Natural killer cell (primary cell): ENCODE measurements around the gene BEST2. TPM values are rescaled to one million over a fixed set of nuclear protein-coding genes. Genes with fewer than 3 reads are reported as not detected.

ENCODE experiments used
- ATAC-seq, 3 donors: fragments of 150-1000 bp in 2 of 3; fragments of 200-7000 bp in 1 of 3; cut with Tn5 transposase; 1 replicate in 1 of 3; 2 replicates in 2 of 3; pipeline ENCODE4 v1.10.0; 2021; ENCODE audit warnings: mild to moderate bottlenecking in 2 of 3, moderate library complexity in 2 of 3
- DNase-seq, 2 donors: peaks; one replicate each; pipeline versions ENCODE4 v3.0.0 to v3.0.0-alpha.2; 2013 to 2021; ENCODE audit warnings: mixed read lengths in 1 of 2
- H3K27ac ChIP-seq: one replicate; pipeline ENCODE4 v1.5.1; 2013; ENCODE audit warnings: mild to moderate bottlenecking, low read length
- H3K27me3 ChIP-seq: one replicate; pipeline ENCODE4 v1.6.1; 2013; ENCODE audit warnings: low read length; ENCODE audit not compliant: control insufficient read depth, insufficient read depth
- H3K36me3 ChIP-seq: one replicate; pipeline ENCODE4 v1.6.1; 2013; ENCODE audit warnings: low read length; ENCODE audit not compliant: control insufficient read depth, insufficient read depth
- H3K4me1 ChIP-seq: one replicate; pipeline ENCODE4 v1.6.1; 2013; ENCODE audit warnings: low read length; ENCODE audit not compliant: control insufficient read depth, insufficient read depth
- H3K4me3 ChIP-seq: one replicate; pipeline ENCODE4 v1.5.1; 2013; ENCODE audit warnings: low read length
- H3K9me3 ChIP-seq: one replicate; pipeline ENCODE4 v1.6.1; 2013; ENCODE audit warnings: low read length; ENCODE audit not compliant: control insufficient read depth, insufficient read depth
- H3K27ac Mint-ChIP-seq, 2 donors: one replicate each; pipeline ENCODE4 v1.8.0; 2022; ENCODE audit warnings: mild to moderate bottlenecking in 2 of 2, mixed read lengths in 2 of 2, moderate library complexity in 1 of 2
- H3K27me3 Mint-ChIP-seq, 2 donors: one replicate each; pipeline ENCODE4 v1.8.0; 2022; ENCODE audit warnings: low read depth in 2 of 2, mixed read lengths in 2 of 2
- H3K36me3 Mint-ChIP-seq: one replicate; pipeline ENCODE4 v1.8.0; 2022; ENCODE audit warnings: mixed read lengths
- H3K4me1 Mint-ChIP-seq, 2 donors: one replicate each; pipeline ENCODE4 v1.8.0; 2022; ENCODE audit warnings: mixed read lengths in 2 of 2
- H3K4me3 Mint-ChIP-seq: one replicate; pipeline ENCODE4 v1.8.0; 2022; ENCODE audit warnings: mild to moderate bottlenecking, moderate library complexity, mixed read lengths
- H3K9me3 Mint-ChIP-seq, 2 donors: one replicate each; pipeline ENCODE4 v1.8.0; 2022; ENCODE audit warnings: mixed read lengths in 2 of 2
- CTCF ChIP-seq: fragments of 200-600 bp; IDR thresholded peaks from one replicate; pipeline ENCODE4 v1.8.0; 2022; ENCODE audit warnings: antibody characterized with exemption
- WGBS: methylation state at CpG from one replicate; pipeline ENCODE4 v1.1.7; 2013; ENCODE audit warnings: missing lambda C conversion rate; ENCODE audit not compliant: insufficient coverage; 5-methylcytosine and 5-hydroxymethylcytosine counted together
- intact Hi-C: fragments of 100-400 bp; cut with micrococcal nuclease; formaldehyde crosslinking; loops from one replicate; pipeline ENCODE4 v1.14.2; 2022
- total RNA-seq, 4 donors: library from RNA; stranded (reverse); fragments of 120-200 nt in 1 of 4; gene quantifications; one replicate each; pipeline versions ENCODE4 v1.2.3 to v1.2.4, GENCODE V29; 2013 to 2022

BEST2 gene
- total RNA-seq, 3 donors from 2014 or later (not counting 1 experiment from before 2014, with no cell fraction given) = not detected

- Mint-ChIP-seq H3K4me3 (peak overlapping the region; percentile 96), H3K9me3 (no peaks in the 10 kb centered on the region), H3K36me3 (no peaks in the 10 kb centered on the region), H3K27ac (peak overlapping the region; percentile 97 to 99), H3K4me1 (peaks cover 25 to 35% of the 10 kb centered on the region in 2 donors), H3K27me3 (no peaks in the 10 kb centered on the region)
- intact Hi-C loops = loop anchor here (5.0 to 10.0 kb wide), 2 partner anchors 256 to 313 kb away; partner anchors contain the start of gene LYL1
- H3K27me3 ChIP-seq = no peaks in the 10 kb centered on the region
- H3K27ac ChIP-seq = peak overlapping the region; percentile 93
- TF ChIP-seq CTCF = no peak
- H3K4me1 ChIP-seq = peaks cover 57% of the 10 kb centered on the region
- DNase-seq = no peak
- no peaks in the 10 kb centered on the region for H3K9me3 ChIP-seq
- WGBS = 2% methylated on average over 46 of the region's 46 CpGs
- H3K36me3 ChIP-seq = no peaks in the 10 kb centered on the region
- peak overlapping the region; percentile 40 for H3K4me3 ChIP-seq
- ATAC-seq = no peak
Measured at GRCh38 chr19:12789098-12789903, 37.7 kb downstream of the BEST2 start.

GRCh38 chr19:12789904-12790619 lies 38.5 kb downstream of the BEST2 start:
- Mint-ChIP-seq H3K4me1 (peaks cover 28 to 38% of the 10 kb centered on the region in 2 donors), H3K27me3 (no peaks in the 10 kb centered on the region), H3K27ac (peak overlapping the region; percentile 97 to 99), H3K36me3 (no peaks in the 10 kb centered on the region), H3K4me3 (peak overlapping the region; percentile 96), H3K9me3 (no peaks in the 10 kb centered on the region)
- no peaks in the 10 kb centered on the region for H3K9me3 ChIP-seq
- WGBS = under 1% methylated on average over 56 of the region's 56 CpGs
- no peak for TF ChIP-seq CTCF
- H3K4me1 ChIP-seq = peaks cover 57% of the 10 kb centered on the region
- ATAC-seq (peak; percentile 35 to 56 (median 41)), DNase-seq (peak; percentile 94 to 95)
- no peaks in the 10 kb centered on the region for H3K36me3 ChIP-seq
- H3K27me3 ChIP-seq = no peaks in the 10 kb centered on the region
- H3K4me3 ChIP-seq = peak overlapping the region; percentile 95
- H3K27ac ChIP-seq = peak overlapping the region; percentile 93
- intact Hi-C loops = loop anchor here (5.0 to 10.0 kb wide), 6 partner anchors 68 to 365 kb away; partner anchors contain the start of genes CALR, IER2, LYL1 and STX10

- peak in 1 of 2 donors; percentile 60 for DNase-seq
- Histone ChIP-seq H3K4me3 (peak overlapping the region; percentile 95), H3K27me3 (no peaks in the 10 kb centered on the region), H3K9me3 (no peaks in the 10 kb centered on the region), H3K4me1 (peaks cover 53% of the 10 kb centered on the region), H3K27ac (peak overlapping the region; percentile 93), H3K36me3 (no peaks in the 10 kb centered on the region)
- no peaks in the 10 kb centered on the region for H3K27me3 Mint-ChIP-seq
- no peaks in the 10 kb centered on the region for H3K9me3 Mint-ChIP-seq
- H3K27ac Mint-ChIP-seq = peak overlapping the region; percentile 97 to 99
- intact Hi-C loops = loop anchor here (1.0 to 10.0 kb wide), 5 partner anchors 8 to 364 kb away; partner anchors contain the start of genes CALR, IER2, STX10 and TNPO2
- TF ChIP-seq CTCF = no peak
- H3K4me1 Mint-ChIP-seq = peaks cover 31 to 38% of the 10 kb centered on the region in 2 donors
- H3K4me3 Mint-ChIP-seq = peak overlapping the region; percentile 96
- no peak for ATAC-seq
- WGBS = under 1% methylated on average over 22 of the region's 22 CpGs
- H3K36me3 Mint-ChIP-seq = no peaks in the 10 kb centered on the region
Measured at GRCh38 chr19:12790628-12791344, 39.2 kb downstream of the BEST2 start.
